ENCODE results near the gene PRR20G. TPM values are rescaled to one million over a fixed set of nuclear protein-coding genes. Genes with fewer than 3 reads are reported as not detected.

PRR20G gene
- total RNA-seq, 2 donors from 2014 or later = not detected

- no peaks in the 10 kb centered on the region for H3K27me3 ChIP-seq (replicated peaks; ENCODE audit: insufficient read depth)
- DNase-seq (ENCODE audit: low spot score) = no peak
- TF ChIP-seq CTCF (IDR thresholded peaks at IDR 0.05) = no peak
- H3K9me3 ChIP-seq = no peaks in the 10 kb centered on the region
- no peak overlapping the region for H3K27ac ChIP-seq
- no peak overlapping the region for H3K4me3 ChIP-seq
- H3K4me1 ChIP-seq (ENCODE audit: control insufficient read depth in 1 of 2, low read depth in 2 of 2) = no peaks in the 10 kb centered on the region
- H3K36me3 ChIP-seq = no peaks in the 10 kb centered on the region
- ATAC-seq (ENCODE audit: insufficient number of reproducible peaks, low FRiP score, low read depth) = no peak
These were observed 2.1 kb upstream of the PRR20G start for GRCh38 chr3:127289706-127290575.

DNA sequence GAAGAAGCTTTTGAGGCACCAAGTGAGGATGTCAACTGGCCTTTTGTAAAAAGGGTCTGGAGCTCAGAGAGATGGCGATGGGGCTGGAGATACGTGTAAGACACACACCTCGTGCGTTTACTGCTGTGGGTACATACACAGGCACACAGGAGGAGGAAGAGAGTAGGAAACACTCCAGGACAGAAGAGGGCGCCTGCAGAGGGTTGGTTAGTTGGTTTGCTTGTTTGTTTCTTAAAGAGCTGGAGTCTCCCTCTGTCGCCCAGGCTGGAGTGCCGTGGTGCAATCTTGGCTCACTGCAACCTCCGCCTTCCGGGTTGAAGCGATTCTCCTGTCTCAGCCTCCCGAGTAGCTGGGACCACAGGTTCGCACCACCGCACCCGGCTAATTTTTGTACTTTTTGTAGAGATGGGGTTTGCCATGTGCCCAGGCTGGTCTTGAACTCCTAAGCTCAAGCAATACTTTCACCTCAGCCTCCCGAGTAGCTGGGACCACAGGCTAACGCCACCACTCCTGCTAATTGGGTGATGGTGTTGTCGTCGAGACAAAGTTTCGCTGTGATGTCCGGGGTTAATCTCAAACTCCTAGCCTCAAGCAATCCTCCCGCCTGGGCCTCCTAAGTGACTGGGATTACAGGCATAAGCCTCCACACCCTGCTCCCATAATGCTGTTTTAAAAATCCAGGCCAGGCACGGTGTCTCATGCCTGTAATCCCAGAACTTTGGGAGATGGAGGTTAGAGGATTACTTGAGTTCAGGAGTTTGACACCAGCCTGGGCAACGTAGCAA, 1.3 kb upstream of the PRR20G start:
- H3K27ac ChIP-seq = no peak overlapping the region
- H3K27me3 ChIP-seq (replicated peaks; ENCODE audit: insufficient read depth) = no peaks in the 10 kb centered on the region
- H3K36me3 ChIP-seq = no peaks in the 10 kb centered on the region
- no peaks in the 10 kb centered on the region for H3K9me3 ChIP-seq
- no peak for TF ChIP-seq CTCF (IDR thresholded peaks at IDR 0.05)
- no peaks in the 10 kb centered on the region for H3K4me1 ChIP-seq (ENCODE audit: control insufficient read depth in 1 of 2, low read depth in 2 of 2)
- H3K4me3 ChIP-seq = no peak overlapping the region
- DNase-seq (ENCODE audit: low spot score) = no peak
- no peak for ATAC-seq (ENCODE audit: insufficient number of reproducible peaks, low FRiP score, low read depth)

DNA sequence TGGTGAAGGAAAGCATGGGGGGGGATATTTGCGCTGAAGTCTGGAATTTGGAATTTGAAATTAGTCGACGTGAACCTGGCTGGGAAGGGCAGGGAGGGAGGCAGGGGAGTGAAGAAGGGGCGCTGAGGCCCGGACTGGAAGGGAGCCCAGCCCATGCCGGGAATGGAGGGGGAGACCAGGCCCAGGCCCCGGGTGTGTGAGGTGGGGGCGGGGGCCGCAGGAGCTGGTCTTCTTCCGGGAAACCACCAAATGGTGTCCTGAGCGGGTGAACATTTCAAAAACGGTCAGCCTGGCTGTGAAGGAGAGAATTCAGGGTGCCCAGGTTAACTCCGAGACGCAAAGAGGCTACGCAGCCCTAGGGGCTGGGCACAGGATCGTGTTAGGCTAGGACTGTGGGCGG, 497 bp upstream of the PRR20G start:
- H3K4me3 ChIP-seq = no peak overlapping the region
- no peak overlapping the region for H3K27ac ChIP-seq
- H3K4me1 ChIP-seq (ENCODE audit: control insufficient read depth in 1 of 2, low read depth in 2 of 2) = no peaks in the 10 kb centered on the region
- no peak for TF ChIP-seq CTCF (IDR thresholded peaks at IDR 0.05)
- ATAC-seq (ENCODE audit: insufficient number of reproducible peaks, low FRiP score, low read depth) (no peak), DNase-seq (ENCODE audit: low spot score) (no peak)
- no peaks in the 10 kb centered on the region for H3K36me3 ChIP-seq
- no peaks in the 10 kb centered on the region for H3K27me3 ChIP-seq (replicated peaks; ENCODE audit: insufficient read depth)
- H3K9me3 ChIP-seq = no peaks in the 10 kb centered on the region

GRCh38 chr3:127286571-127287140, 1.2 kb downstream of the PRR20G start:
- H3K27me3 ChIP-seq (replicated peaks; ENCODE audit: insufficient read depth) = no peaks in the 10 kb centered on the region
- no peak overlapping the region for H3K4me3 ChIP-seq
- no peaks in the 10 kb centered on the region for H3K9me3 ChIP-seq
- TF ChIP-seq CTCF (IDR thresholded peaks at IDR 0.05) = no peak
- no peaks in the 10 kb centered on the region for H3K4me1 ChIP-seq (ENCODE audit: control insufficient read depth in 1 of 2, low read depth in 2 of 2)
- no peaks in the 10 kb centered on the region for H3K36me3 ChIP-seq
- no peak overlapping the region for H3K27ac ChIP-seq
- DNase-seq (ENCODE audit: low spot score) = no peak
- ATAC-seq (ENCODE audit: insufficient number of reproducible peaks, low FRiP score, low read depth) = no peak

DNA sequence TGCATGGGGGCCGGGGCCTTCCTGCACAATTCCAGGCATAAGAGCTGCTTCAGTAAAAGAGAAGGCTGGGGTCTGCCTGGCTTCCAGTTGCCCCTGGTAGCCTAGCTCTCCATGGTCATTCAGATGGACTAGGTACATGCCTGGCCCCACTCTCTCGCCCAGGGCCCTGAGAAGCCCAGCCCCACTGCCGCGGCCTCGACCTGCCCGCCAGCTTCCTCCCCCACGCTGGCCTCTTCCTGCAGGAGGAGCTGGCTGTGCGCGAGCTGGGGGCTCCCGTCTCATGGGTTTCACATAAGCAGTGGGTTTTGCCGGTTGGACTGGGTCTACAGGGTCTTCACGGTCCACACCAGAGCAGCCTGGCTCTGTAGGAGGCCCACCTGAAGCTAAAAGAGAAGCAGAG, 3.6 kb downstream of the PRR20G start:
- Histone ChIP-seq H3K36me3 (no peaks in the 10 kb centered on the region), H3K27me3 (replicated peaks; ENCODE audit: insufficient read depth) (no peaks in the 10 kb centered on the region), H3K27ac (no peak overlapping the region), H3K4me3 (no peak overlapping the region), H3K4me1 (ENCODE audit: control insufficient read depth in 1 of 2, low read depth in 2 of 2) (no peaks in the 10 kb centered on the region), H3K9me3 (no peaks in the 10 kb centered on the region)
- ATAC-seq (ENCODE audit: insufficient number of reproducible peaks, low FRiP score, low read depth) (no peak), DNase-seq (ENCODE audit: low spot score) (no peak)
- TF ChIP-seq CTCF (IDR thresholded peaks at IDR 0.05) = no peak
